T47D (cell line): ENCODE measurements around the gene SLC10A7.

ENCODE experiments used
- DNase-seq, 2 experiments: peaks; one replicate each; pipeline versions ENCODE4 v3.0.0 to v3.0.0-alpha.2; 2011 to 2012; ENCODE audit warnings: low read depth in 1 of 2, low spot score in 1 of 2
- JUND ChIP-seq: IDR thresholded peaks from 2 replicates; pipeline ENCODE4 v1.6.1; 2012; ENCODE audit warnings: low read depth
- in situ Hi-C: cut with HindIII; loops from 2 replicates; pipeline ENCODE4 v1.10.0; 2016; ENCODE audit warnings: low sequenced_read_pairs, low pct_unique_long_range_greater_than_20kb

The SLC10A7 gene

GRCh38 chr4:146291313-146291712 is 230.4 kb downstream of the SLC10A7 start:
- in situ Hi-C loops = no loop called here
- no peak for TF ChIP-seq JUND

GRCh38 chr4:146288193-146288592 is 233.5 kb downstream of the SLC10A7 start:
- no peak for TF ChIP-seq JUND
- DNase-seq = no peak
- in situ Hi-C loops = no loop called here

More at GRCh38 chr4:146291313-146291712, 230.4 kb downstream of the SLC10A7 start:
- no peak for DNase-seq

- DNase-seq = no peak
- no peak for TF ChIP-seq JUND
- in situ Hi-C loops = no loop called here
Measured at GRCh38 chr4:146285037-146285436, 236.7 kb downstream of the SLC10A7 start.

- no peak for TF ChIP-seq JUND
- DNase-seq = no peak
- in situ Hi-C loops = no loop called here
Measured at GRCh38 chr4:146283758-146284651, 237.7 kb downstream of the SLC10A7 start.

GRCh38 chr4:146282657-146283056 is 239.1 kb downstream of the SLC10A7 start:
- TF ChIP-seq JUND = no peak
- DNase-seq = no peak
- in situ Hi-C loops = no loop called here

- in situ Hi-C loops = no loop called here
- DNase-seq = no peak
- TF ChIP-seq JUND = no peak
Measured at GRCh38 chr4:146278986-146279385, 242.8 kb downstream of the SLC10A7 start.

- in situ Hi-C loops = no loop called here
- no peak for TF ChIP-seq JUND
- no peak for DNase-seq
Measured at GRCh38 chr4:146275370-146275769, 246.4 kb downstream of the SLC10A7 start.

- in situ Hi-C loops = no loop called here
- TF ChIP-seq JUND = no peak
- DNase-seq = no peak
Measured at GRCh38 chr4:146274774-146275173, 247.0 kb downstream of the SLC10A7 start.

GRCh38 chr4:146273204-146273901 is 248.4 kb downstream of the SLC10A7 start:
- in situ Hi-C loops = no loop called here
- TF ChIP-seq JUND = no peak

GRCh38 chr4:146271466-146271865 is 250.3 kb downstream of the SLC10A7 start:
- DNase-seq = no peak
- in situ Hi-C loops = no loop called here

More at GRCh38 chr4:146273204-146273901, 248.4 kb downstream of the SLC10A7 start:
- no peak for DNase-seq

GRCh38 chr4:146269228-146269653 is 252.5 kb downstream of the SLC10A7 start:
- no peak for DNase-seq
- no peak for TF ChIP-seq JUND
- in situ Hi-C loops = no loop called here

More at GRCh38 chr4:146271466-146271865, 250.3 kb downstream of the SLC10A7 start:
- no peak for TF ChIP-seq JUND

GRCh38 chr4:146267826-146268225 is 253.9 kb downstream of the SLC10A7 start:
- DNase-seq = no peak
- no peak for TF ChIP-seq JUND
- in situ Hi-C loops = no loop called here

- in situ Hi-C loops = no loop called here
- no peak for TF ChIP-seq JUND
- no peak for DNase-seq
Measured at GRCh38 chr4:146265950-146266490, 255.7 kb downstream of the SLC10A7 start.
